Measurements from ENCODE around the gene RNF220. TPM values are rescaled to one million over a fixed set of nuclear protein-coding genes. Genes with fewer than 3 reads are reported as not detected.

The RNF220 gene
- total RNA-seq, 4 donors from 2014 or later = 116 to 140 (median 123) TPM

GRCh38 chr1:44526295-44527073 lies 121.4 kb downstream of the RNF220 start:
- no peak for DNase-seq (ENCODE audit: low spot score in 2 of 2)
- WGBS, 2 donors = 90 to 93% methylated on average over 4 of the region's 4 CpGs
- TF ChIP-seq POLR2A (IDR thresholded peaks at IDR 0.05) (no peak), CTCF (IDR thresholded peaks at IDR 0.05) (no peak)
- no peak overlapping the region for H3K4me3 ChIP-seq (ENCODE audit: low read depth, poor library complexity, severe bottlenecking)
- intact Hi-C loops (cut with DNase I; ENCODE audit: low total_unique reads) = no loop called here

GRCh38 chr1:44531785-44532566 lies 126.9 kb downstream of the RNF220 start:
- H3K4me3 ChIP-seq (ENCODE audit: low read depth, poor library complexity, severe bottlenecking) = no peak overlapping the region
- no peak for TF ChIP-seq CTCF (IDR thresholded peaks at IDR 0.05)
- TF ChIP-seq POLR2A (IDR thresholded peaks at IDR 0.05) = no peak
- no peak for DNase-seq (ENCODE audit: low spot score in 2 of 2)
- intact Hi-C loops (cut with DNase I; ENCODE audit: low total_unique reads) = no loop called here
- 51 to 57% methylated on average over 4 of the region's 4 CpGs for WGBS, 2 donors

GRCh38 chr1:44532567-44532944 lies 127.5 kb downstream of the RNF220 start:
- intact Hi-C loops (cut with DNase I; ENCODE audit: low total_unique reads) = no loop called here
- TF ChIP-seq POLR2A (IDR thresholded peaks at IDR 0.05) (no peak), CTCF (IDR thresholded peaks at IDR 0.05) (no peak)
- no peak for DNase-seq (ENCODE audit: low spot score in 2 of 2)
- 67 to 68% methylated on average over 3 of the region's 3 CpGs for WGBS, 2 donors
- H3K4me3 ChIP-seq (ENCODE audit: low read depth, poor library complexity, severe bottlenecking) = no peak overlapping the region

GRCh38 chr1:44534771-44535170 lies 129.7 kb downstream of the RNF220 start:
- no peak for TF ChIP-seq CTCF (IDR thresholded peaks at IDR 0.05)
- no peak for TF ChIP-seq POLR2A (IDR thresholded peaks at IDR 0.05)
- WGBS, 2 donors = 64 to 67% methylated on average over 6 of the region's 6 CpGs
- DNase-seq (ENCODE audit: low spot score in 2 of 2) = no peak
- H3K4me3 ChIP-seq (ENCODE audit: low read depth, poor library complexity, severe bottlenecking) = no peak overlapping the region
- intact Hi-C loops (cut with DNase I; ENCODE audit: low total_unique reads) = no loop called here

- WGBS, 2 donors = 72 to 73% methylated on average over 18 of the region's 18 CpGs
- no peak overlapping the region for H3K4me3 ChIP-seq (ENCODE audit: low read depth, poor library complexity, severe bottlenecking)
- intact Hi-C loops (cut with DNase I; ENCODE audit: low total_unique reads) = no loop called here
- TF ChIP-seq POLR2A (IDR thresholded peaks at IDR 0.05) = no peak
- TF ChIP-seq CTCF (IDR thresholded peaks at IDR 0.05) = no peak
- no peak for DNase-seq (ENCODE audit: low spot score in 2 of 2)
Observed at GRCh38 chr1:44536357-44537209, 131.5 kb downstream of the RNF220 start.
